ENCODE measurements around the gene CADPS. TPM values are rescaled to one million over a fixed set of nuclear protein-coding genes. Genes with fewer than 3 reads are reported as not detected.

The CADPS gene
- total RNA-seq, 1 experiment from 2014 or later, result not detected

DNA sequence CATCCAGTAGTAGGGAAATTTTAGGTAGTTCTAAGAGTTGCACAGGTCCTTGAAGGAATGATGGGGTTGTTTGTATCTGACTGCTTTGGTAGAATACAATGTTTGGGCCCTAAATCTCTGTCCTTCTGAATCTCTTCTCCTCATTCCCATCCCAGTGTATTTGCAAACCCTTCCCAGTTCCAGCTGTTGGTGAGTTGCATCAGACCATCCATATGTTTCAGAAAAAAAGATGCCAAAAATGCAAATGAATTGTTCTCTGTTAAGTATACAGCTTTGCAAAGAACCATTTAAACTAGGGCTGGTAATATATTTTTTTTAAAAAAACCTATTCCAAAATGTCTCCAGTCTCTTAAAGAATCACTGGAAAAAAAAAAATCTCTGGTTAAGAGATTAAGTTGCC, 251.0 kb downstream of the CADPS start:
- no peaks in the 10 kb centered on the region for H3K9me2 ChIP-seq (ENCODE audit: insufficient read depth)
- BruUV-seq (replicated peaks), result no TSS peak
- POLR2A ChIA-PET (ENCODE audit: unreplicated experiment), result no interaction called here
- no peak overlapping the region for H3K4me2 ChIP-seq
- H3K27me3 ChIP-seq (ENCODE audit: insufficient read depth, low read depth), result peaks cover 4% of the 10 kb centered on the region; the same call in 1 of the 2 replicates
- H3K36me3 ChIP-seq (ENCODE audit: low read depth), result no peaks in the 10 kb centered on the region
- CTCF ChIA-PET, result no interaction called here
- H3K79me2 ChIP-seq (ENCODE audit: low read depth), result no peaks in the 10 kb centered on the region
- H3K27ac ChIP-seq, result no peak overlapping the region
- H3F3A ChIP-seq (ENCODE audit: insufficient read depth, low read depth), result no peaks in the 10 kb centered on the region
- no peak overlapping the region for H3K4me3 ChIP-seq
- H2AFZ ChIP-seq, result no peak overlapping the region
- intact Hi-C loops (cut with micrococcal nuclease; ENCODE audit: unreplicated experiment), result loop anchor here (10.0 kb wide), 1 partner anchor 711 kb away; no protein-coding TSS in a partner anchor
- H3K4me1 ChIP-seq (replicated peaks; ENCODE audit: insufficient read depth), result no peaks in the 10 kb centered on the region
- no peak for DNase-seq
- no peaks in the 10 kb centered on the region for H3K9me3 ChIP-seq (ENCODE audit: insufficient read depth, low read depth)
- TF ChIP-seq EZH2 (IDR thresholded peaks at IDR 0.05; ENCODE audit: low read depth), result no peak
- TF ChIP-seq, protein P1, sequence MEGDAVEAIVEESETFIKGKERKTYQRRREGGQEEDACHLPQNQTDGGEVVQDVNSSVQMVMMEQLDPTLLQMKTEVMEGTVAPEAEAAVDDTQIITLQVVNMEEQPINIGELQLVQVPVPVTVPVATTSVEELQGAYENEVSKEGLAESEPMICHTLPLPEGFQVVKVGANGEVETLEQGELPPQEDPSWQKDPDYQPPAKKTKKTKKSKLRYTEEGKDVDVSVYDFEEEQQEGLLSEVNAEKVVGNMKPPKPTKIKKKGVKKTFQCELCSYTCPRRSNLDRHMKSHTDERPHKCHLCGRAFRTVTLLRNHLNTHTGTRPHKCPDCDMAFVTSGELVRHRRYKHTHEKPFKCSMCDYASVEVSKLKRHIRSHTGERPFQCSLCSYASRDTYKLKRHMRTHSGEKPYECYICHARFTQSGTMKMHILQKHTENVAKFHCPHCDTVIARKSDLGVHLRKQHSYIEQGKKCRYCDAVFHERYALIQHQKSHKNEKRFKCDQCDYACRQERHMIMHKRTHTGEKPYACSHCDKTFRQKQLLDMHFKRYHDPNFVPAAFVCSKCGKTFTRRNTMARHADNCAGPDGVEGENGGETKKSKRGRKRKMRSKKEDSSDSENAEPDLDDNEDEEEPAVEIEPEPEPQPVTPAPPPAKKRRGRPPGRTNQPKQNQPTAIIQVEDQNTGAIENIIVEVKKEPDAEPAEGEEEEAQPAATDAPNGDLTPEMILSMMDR (conservative IDR thresholded peaks at IDR 0.05), result no peak
- no peaks in the 10 kb centered on the region for H4K20me1 ChIP-seq (ENCODE audit: insufficient read depth)

DNA sequence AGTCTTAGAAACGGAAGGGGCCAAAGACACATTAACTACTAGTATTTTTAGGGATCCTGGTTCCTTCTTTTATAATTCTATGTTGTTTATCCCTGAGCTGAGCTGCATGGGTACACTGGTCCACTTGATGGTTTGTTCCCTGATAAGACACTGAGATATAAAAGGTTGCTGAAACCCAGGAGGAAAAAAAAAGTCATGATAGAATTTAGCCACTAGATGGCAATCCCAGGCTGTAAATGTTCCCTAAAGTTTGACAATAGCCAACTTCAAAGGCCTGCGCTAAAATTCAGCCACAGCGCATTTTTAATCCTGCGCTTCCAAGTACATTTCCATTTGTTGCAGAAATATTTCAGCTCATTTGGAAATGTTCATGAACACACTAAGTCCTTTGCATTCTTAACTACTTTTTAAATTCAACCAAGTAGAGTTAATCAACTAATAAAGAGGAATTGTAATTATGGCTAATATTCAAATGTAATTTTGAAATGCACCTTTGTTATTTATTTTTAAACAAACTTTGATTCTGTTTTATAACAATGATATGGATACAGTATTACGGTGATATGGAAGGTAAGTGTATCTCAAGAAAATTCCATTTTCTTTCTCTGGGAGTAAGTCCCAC, 252.6 kb downstream of the CADPS start:
- no peaks in the 10 kb centered on the region for H3K4me1 ChIP-seq (replicated peaks; ENCODE audit: insufficient read depth)
- DNase-seq, result no peak
- TF ChIP-seq, protein P1 (conservative IDR thresholded peaks at IDR 0.05), result peak; percentile 64
- TF ChIP-seq EZH2 (IDR thresholded peaks at IDR 0.05; ENCODE audit: low read depth), result no peak
- CTCF ChIA-PET, result interaction anchor here (0.6 kb wide), 1 partner anchor 17 kb away, joined by 8 read pairs; no protein-coding TSS in a partner anchor
- POLR2A ChIA-PET (ENCODE audit: unreplicated experiment), result no interaction called here
- BruUV-seq (replicated peaks), result no TSS peak
- H3K79me2 ChIP-seq (ENCODE audit: low read depth), result no peaks in the 10 kb centered on the region
- no peaks in the 10 kb centered on the region for H3K9me3 ChIP-seq (ENCODE audit: insufficient read depth, low read depth)
- H3K27me3 ChIP-seq (ENCODE audit: insufficient read depth, low read depth), result peaks cover 4% of the 10 kb centered on the region; the same call in 1 of the 2 replicates
- intact Hi-C loops (cut with micrococcal nuclease; ENCODE audit: unreplicated experiment), result loop anchor here (10.0 kb wide), 1 partner anchor 712 kb away; no protein-coding TSS in a partner anchor
- no peaks in the 10 kb centered on the region for H3K9me2 ChIP-seq (ENCODE audit: insufficient read depth)
- no peaks in the 10 kb centered on the region for H3F3A ChIP-seq (ENCODE audit: insufficient read depth, low read depth)
- no peak overlapping the region for H3K4me3 ChIP-seq
- H4K20me1 ChIP-seq (ENCODE audit: insufficient read depth), result no peaks in the 10 kb centered on the region
- no peak overlapping the region for H2AFZ ChIP-seq
- no peak overlapping the region for H3K27ac ChIP-seq
- no peaks in the 10 kb centered on the region for H3K36me3 ChIP-seq (ENCODE audit: low read depth)
- no peak overlapping the region for H3K4me2 ChIP-seq

DNA sequence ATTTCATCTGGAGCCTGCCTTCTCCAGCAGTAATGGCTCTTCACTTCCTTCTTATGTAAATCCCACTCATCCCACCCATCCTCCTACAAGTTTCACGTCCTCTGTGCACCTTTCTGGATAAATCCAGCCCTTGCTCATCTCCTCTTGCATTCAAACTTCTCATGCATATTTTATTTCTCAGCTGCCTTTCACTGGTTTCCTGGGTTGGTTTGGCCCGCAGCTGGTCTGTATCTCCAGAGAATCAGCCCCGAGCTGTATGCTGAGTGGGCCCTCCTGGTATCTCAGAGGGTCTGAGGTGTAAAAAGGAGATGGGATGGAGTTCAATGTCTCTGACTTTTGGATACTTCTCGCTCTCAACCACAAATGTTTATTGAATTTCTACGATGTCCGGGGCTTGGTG, 253.3 kb downstream of the CADPS start:
- Histone ChIP-seq H2AFZ (no peak overlapping the region), H4K20me1 (ENCODE audit: insufficient read depth) (no peaks in the 10 kb centered on the region), H3K4me2 (no peak overlapping the region), H3K4me1 (replicated peaks; ENCODE audit: insufficient read depth) (no peaks in the 10 kb centered on the region), H3K9me2 (ENCODE audit: insufficient read depth) (no peaks in the 10 kb centered on the region), H3K27me3 (ENCODE audit: insufficient read depth, low read depth) (peaks cover 4% of the 10 kb centered on the region; the same call in 1 of the 2 replicates), H3K36me3 (ENCODE audit: low read depth) (no peaks in the 10 kb centered on the region), H3K4me3 (no peak overlapping the region), H3F3A (ENCODE audit: insufficient read depth, low read depth) (no peaks in the 10 kb centered on the region), H3K9me3 (ENCODE audit: insufficient read depth, low read depth) (no peaks in the 10 kb centered on the region), H3K79me2 (ENCODE audit: low read depth) (no peaks in the 10 kb centered on the region), H3K27ac (no peak overlapping the region)
- intact Hi-C loops (cut with micrococcal nuclease; ENCODE audit: unreplicated experiment), result loop anchor here (10.0 kb wide), 1 partner anchor 713 kb away; no protein-coding TSS in a partner anchor
- no peak for TF ChIP-seq EZH2 (IDR thresholded peaks at IDR 0.05; ENCODE audit: low read depth)
- TF ChIP-seq, protein P1 (conservative IDR thresholded peaks at IDR 0.05), result no peak
- no peak for DNase-seq
- ChIA-PET POLR2A (ENCODE audit: unreplicated experiment) (no interaction called here), CTCF (interaction anchor here (0.7 to 1.0 kb wide), 2 partner anchors 19 to 1371 kb away, joined by 3 to 7 read pairs; no protein-coding TSS in a partner anchor)
- no TSS peak for BruUV-seq (replicated peaks)

Data from PC-9 (cell line).